ENCODE measurements around the gene ITGB4. TPM values are rescaled to one million over a fixed set of nuclear protein-coding genes. Genes with fewer than 3 reads are reported as not detected.

ITGB4 gene
- polyA plus RNA-seq, 3 donors, result 7.8 to 10.8 (median 9.1) TPM

- DNase-seq (ENCODE audit: low read depth in 3 of 3, low spot score in 2 of 3), result no peak
Measured at GRCh38 chr17:75730065-75730464, 8.8 kb downstream of the ITGB4 start.

DNA sequence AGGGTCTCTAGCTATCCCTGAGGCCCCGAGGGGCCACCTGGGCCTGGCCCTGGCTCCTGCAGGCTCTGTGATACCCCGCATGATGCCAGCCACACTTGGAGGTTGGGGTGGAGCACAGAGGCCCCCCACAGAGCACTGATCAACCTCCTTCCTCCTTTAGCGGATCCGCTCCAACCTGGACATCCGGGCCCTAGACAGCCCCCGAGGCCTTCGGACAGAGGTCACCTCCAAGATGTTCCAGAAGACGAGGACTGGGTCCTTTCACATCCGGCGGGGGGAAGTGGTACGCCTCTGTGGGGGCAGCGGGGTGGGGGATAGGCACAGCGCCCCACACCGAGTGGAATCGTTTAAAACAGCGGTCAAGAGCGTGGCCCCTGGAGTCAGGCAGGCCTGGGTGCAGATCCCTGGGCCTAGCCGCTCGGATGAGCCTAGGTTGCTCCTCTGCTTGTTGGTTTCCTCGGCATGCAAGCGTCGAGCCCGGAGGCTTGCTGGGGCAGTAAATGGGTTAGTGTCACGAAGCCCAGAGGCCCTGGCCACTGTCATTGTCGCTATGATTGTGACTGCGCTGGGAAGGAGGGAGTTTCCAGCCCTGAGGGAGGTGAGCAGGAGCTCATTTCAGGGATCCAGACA lies 9.9 kb downstream of the ITGB4 start:
- DNase-seq (ENCODE audit: low read depth in 3 of 3, low spot score in 2 of 3), result no peak

DNA sequence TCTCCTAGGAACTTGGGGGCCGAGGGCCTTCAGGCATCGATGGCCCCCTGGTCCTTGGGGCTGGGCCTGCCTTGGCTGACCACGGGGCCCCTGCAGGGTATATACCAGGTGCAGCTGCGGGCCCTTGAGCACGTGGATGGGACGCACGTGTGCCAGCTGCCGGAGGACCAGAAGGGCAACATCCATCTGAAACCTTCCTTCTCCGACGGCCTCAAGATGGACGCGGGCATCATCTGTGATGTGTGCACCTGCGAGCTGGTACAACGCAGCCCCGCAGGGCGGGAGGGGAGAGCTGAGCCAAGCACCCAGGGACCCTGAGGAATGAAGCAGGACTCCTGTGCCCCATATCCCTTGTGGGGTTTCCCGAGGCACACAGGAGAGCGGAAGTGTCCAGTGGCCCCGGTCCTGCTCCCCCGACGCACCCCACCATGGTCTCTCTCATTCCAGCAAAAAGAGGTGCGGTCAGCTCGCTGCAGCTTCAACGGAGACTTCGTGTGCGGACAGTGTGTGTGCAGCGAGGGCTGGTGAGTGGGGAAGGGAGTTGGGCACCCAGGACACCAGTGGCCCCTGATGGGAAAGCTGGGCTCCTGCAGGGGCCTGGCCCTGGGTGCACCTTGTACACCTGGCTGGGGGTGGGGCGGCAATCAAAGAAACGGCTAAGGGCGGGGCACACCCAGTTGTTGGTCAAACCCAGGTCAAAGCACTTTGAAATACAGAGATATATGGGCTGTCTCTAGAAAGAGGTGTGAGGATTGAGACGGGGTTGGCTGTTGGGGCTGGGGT lies 10.6 kb downstream of the ITGB4 start:
- no peak for DNase-seq (ENCODE audit: low read depth in 3 of 3, low spot score in 2 of 3)

DNA sequence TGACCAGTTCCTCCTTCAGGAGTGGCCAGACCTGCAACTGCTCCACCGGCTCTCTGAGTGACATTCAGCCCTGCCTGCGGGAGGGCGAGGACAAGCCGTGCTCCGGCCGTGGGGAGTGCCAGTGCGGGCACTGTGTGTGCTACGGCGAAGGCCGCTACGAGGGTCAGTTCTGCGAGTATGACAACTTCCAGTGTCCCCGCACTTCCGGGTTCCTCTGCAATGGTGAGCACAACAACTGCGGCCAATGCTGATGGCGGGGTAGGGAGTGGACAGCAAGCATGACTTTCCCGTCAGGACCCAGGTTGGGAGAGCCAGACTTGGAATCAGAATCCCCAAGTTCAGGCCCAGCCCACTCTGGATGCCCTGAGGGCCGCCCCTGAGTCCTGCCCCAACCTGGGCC lies 12.2 kb downstream of the ITGB4 start:
- DNase-seq (ENCODE audit: low read depth in 3 of 3, low spot score in 2 of 3), result no peak

DNA sequence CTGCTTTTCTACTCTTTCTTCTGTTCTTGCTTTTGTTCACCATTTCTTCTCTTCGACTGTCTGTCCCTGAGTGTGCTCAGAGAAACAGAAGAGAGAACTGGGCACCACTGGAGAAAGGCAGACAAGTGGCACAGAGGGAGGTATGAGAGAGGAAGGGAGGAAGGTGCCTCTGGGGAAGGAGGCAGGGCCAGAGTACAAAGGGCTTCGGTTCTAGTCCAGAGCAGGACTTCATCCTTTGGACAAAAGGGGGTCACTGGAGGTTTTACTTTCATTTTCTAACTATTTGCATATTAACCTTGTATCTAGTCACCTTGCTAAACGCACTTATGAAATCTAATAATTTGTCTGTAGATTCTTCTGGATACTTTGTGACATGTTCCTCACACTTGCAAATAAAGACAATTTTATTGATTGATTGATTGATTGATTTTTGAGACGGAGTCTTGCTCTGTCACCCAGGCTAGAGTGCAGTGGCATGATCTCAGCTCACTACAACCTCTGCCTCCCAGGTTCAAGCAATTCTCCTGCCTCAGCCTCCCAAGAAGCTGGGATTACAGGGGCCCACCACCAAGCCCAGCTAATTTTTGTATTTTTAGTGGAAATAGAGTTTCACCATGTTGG lies 13.5 kb downstream of the ITGB4 start:
- DNase-seq (ENCODE audit: low read depth in 3 of 3, low spot score in 2 of 3), result no peak

- DNase-seq (ENCODE audit: low read depth in 3 of 3, low spot score in 2 of 3), result no peak
Measured at GRCh38 chr17:75736173-75736835, 15.0 kb downstream of the ITGB4 start.

DNA sequence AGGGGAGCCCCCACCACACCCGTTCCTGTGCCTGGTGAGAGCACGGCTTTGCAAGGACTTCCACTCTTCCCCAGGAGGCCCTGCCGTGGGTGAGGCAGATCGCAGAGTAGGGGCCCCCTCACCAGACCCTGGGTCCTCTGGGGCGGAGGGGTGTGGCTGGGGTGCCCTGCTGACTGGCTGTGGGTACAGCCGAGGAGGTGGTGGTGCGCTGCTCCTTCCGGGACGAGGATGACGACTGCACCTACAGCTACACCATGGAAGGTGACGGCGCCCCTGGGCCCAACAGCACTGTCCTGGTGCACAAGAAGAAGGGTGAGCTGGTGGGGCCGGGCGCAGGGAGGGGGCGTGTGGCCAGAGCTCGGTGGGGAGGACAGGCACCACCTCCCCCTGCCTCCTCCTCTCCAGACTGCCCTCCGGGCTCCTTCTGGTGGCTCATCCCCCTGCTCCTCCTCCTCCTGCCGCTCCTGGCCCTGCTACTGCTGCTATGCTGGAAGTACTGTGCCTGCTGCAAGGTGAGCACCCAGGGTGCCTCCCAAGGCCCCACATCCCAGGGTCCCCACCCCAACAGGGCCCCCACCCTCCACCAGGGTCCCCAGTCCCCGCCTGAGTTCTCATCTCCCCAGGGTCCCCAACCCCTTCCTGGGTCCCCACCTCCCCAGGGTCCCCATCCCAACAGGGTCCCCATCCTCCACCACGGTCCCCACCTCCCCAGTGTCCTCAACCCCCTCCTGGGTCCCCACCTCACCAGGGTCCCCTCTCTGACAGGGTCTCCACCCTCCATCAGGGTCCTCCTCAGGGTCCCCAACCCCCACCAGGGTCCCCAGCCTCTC lies 16.1 kb downstream of the ITGB4 start:
- DNase-seq (ENCODE audit: low read depth in 3 of 3, low spot score in 2 of 3), result no peak

- no peak for DNase-seq (ENCODE audit: low read depth in 3 of 3, low spot score in 2 of 3)
Measured at GRCh38 chr17:75738218-75738802, 17.1 kb downstream of the ITGB4 start.

GRCh38 chr17:75739174-75739573 lies 17.9 kb downstream of the ITGB4 start:
- no peak for DNase-seq (ENCODE audit: low read depth in 3 of 3, low spot score in 2 of 3)

GRCh38 chr17:75739801-75740200 lies 18.5 kb downstream of the ITGB4 start:
- DNase-seq (ENCODE audit: low read depth in 3 of 3, low spot score in 2 of 3), result no peak

DNA sequence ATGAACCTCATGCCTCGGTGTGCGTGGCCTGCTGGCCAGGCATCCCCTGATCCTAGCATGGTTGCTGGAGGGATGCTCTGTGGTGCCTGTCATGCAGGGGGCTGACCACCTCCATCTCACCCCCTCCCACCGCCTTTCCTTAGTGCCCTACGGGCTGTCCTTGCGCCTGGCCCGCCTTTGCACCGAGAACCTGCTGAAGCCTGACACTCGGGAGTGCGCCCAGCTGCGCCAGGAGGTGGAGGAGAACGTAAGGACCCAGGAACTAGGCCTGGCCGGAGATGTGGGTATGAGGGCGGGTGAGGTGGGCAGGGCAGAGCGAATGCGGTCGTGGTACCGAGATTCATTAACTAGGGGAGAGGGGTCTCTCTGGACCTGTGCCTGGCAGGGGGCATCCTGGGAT lies 19.0 kb downstream of the ITGB4 start:
- DNase-seq (ENCODE audit: low read depth in 3 of 3, low spot score in 2 of 3), result no peak

DNA sequence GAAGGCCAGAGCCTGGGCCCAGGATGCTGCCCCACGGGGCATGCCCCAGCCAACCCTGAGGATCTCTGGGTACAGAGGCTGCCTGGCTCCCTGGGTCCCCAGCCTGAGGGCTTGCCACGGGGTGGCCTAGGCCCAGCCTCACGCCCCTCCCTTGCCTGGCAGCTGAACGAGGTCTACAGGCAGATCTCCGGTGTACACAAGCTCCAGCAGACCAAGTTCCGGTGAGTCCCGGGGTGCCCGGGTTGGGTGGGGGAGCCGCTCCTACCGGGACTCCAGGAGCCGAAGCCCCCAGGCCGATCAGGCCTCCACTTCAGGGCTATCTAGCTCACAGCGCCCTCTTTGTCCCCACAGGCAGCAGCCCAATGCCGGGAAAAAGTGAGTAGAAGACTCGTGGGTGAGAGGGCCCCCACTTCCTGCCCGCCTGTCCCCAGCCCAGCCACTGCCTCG lies 19.4 kb downstream of the ITGB4 start:
- no peak for DNase-seq (ENCODE audit: low read depth in 3 of 3, low spot score in 2 of 3)

- DNase-seq (ENCODE audit: low read depth in 3 of 3, low spot score in 2 of 3), result no peak
Measured at GRCh38 chr17:75742337-75742736, 21.1 kb downstream of the ITGB4 start.

- DNase-seq (ENCODE audit: low read depth in 3 of 3, low spot score in 2 of 3), result no peak
Measured at GRCh38 chr17:75743625-75744206, 22.5 kb downstream of the ITGB4 start.

DNA sequence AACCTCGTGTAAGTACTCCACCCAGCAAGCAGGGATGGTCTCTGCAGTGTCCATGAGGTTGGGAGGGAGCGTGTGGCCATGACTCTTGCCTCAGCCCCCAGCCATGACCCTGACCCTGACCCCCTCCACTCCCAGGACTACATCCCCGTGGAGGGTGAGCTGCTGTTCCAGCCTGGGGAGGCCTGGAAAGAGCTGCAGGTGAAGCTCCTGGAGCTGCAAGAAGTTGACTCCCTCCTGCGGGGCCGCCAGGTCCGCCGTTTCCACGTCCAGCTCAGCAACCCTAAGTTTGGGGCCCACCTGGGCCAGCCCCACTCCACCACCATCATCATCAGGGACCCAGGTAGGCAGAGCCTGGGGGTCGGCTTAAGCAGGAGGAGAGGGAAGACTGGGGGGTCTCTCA lies 27.4 kb downstream of the ITGB4 start:
- DNase-seq (ENCODE audit: low read depth in 3 of 3, low spot score in 2 of 3), result no peak

DNA sequence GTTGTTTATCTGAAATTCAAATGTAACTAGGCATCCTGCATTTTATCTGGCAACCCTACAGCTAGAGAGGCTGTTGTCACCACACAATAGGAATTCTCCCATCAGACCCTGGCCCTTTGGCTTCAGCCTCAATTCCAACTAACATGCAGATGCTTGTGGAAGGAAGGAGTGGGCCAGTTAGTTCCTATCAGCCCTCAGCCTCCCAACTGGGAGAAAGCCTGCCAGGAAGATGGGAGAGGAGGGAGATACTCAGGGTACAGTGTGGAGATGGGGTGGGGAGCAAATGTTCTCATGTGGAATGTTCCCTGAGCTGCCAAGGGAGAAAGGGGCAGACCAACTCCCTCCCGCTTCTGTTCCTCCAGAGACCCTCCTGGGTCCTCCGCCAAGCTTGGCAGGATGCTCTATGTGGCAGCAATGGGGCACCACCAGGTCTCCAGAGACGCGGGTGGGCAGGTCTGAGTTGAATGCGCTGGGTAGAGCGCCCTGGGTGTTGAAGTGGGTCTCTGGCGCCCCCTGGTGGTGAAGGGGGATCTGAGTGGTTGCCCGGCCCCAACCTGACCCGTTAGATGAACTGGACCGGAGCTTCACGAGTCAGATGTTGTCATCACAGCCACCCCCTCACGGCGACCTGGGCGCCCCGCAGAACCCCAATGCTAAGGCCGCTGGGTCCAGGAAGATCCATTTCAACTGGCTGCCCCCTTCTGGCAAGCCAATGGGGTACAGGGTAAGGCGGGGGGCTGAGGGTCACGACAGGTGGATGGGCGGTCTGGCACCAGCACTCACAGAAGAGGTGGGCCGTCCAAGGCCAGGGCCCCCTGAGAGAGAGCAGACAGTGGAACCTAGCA lies 28.5 kb downstream of the ITGB4 start:
- no peak for DNase-seq (ENCODE audit: low read depth in 3 of 3, low spot score in 2 of 3)

DNA sequence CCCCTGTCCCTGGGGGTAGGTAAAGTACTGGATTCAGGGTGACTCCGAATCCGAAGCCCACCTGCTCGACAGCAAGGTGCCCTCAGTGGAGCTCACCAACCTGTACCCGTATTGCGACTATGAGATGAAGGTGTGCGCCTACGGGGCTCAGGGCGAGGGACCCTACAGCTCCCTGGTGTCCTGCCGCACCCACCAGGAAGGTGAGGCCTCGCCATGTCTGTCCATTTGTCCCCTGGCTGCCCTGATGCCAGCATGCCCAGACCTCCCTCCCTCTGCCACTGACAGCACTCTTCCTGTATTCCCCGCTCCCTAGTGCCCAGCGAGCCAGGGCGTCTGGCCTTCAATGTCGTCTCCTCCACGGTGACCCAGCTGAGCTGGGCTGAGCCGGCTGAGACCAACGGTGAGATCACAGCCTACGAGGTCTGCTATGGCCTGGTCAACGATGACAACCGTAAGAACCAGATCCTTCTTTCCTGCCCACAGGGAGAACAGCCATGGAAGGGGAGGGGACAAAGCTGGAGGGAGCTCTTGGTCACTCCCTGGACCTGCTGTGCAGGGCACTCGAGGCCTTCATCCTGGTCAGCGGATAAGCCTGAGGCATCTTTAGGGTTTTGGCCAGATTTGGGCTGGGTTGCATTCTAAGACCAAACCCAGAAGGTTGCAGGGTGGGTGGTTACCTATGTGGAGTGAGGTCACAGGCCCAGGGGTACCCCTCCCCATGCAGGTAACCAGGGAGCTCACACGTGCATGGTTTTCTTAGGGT lies 29.6 kb downstream of the ITGB4 start:
- DNase-seq (ENCODE audit: low read depth in 3 of 3, low spot score in 2 of 3), result no peak

Measured in right renal cortex interstitium (tissue), 3 donors.